SJCRH30 (cell line): Measurements from ENCODE around the gene PSMB4. TPM values are rescaled to one million over a fixed set of nuclear protein-coding genes. Genes with fewer than 3 reads are reported as not detected.
"Not testable (repeated sequence)": the region's sequence is repeated elsewhere in the genome, so short reads cannot be mapped to it uniquely, and the experiment has no call there.

Source experiments
- DNase-seq, 2 experiments: peaks; one replicate each; pipeline ENCODE4 v3.0.0-alpha.2; 2015 to 2020
- H3K27ac ChIP-seq: fragments of 250-450 bp; sonication (Bioruptor Pico); 2 replicates; pipeline ENCODE4 v1.5.1; 2020; ENCODE audit warnings: mild to moderate bottlenecking, moderate library complexity
- H3K27me3 ChIP-seq: fragments of 250-450 bp; sonication (Bioruptor Pico); 2 replicates; pipeline ENCODE4 v1.5.1; 2020; ENCODE audit warnings: mild to moderate bottlenecking, moderate library complexity
- H3K36me3 ChIP-seq: fragments of 250-450 bp; sonication (Bioruptor Pico); 2 replicates; pipeline ENCODE4 v1.5.1; 2020; ENCODE audit warnings: mild to moderate bottlenecking, moderate library complexity
- H3K4me1 ChIP-seq: fragments of 250-450 bp; sonication (Bioruptor Pico); 2 replicates; pipeline ENCODE4 v1.5.1; 2020; ENCODE audit warnings: mild to moderate bottlenecking, moderate library complexity
- H3K4me3 ChIP-seq: fragments of 250-450 bp; sonication (Bioruptor Pico); 2 replicates; pipeline ENCODE4 v1.5.1; 2020; ENCODE audit warnings: mild to moderate bottlenecking, moderate library complexity
- H3K9me3 ChIP-seq: fragments of 250-450 bp; sonication (Bioruptor Pico); replicated peaks from 2 replicates; pipeline ENCODE4 v1.5.1; 2020; ENCODE audit warnings: mild to moderate bottlenecking, moderate library complexity
- total RNA-seq: library from RNA; depleted of rRNA; stranded (reverse); fragments of >200 nt; shearing (Covaris generic); gene quantifications from 2 replicates; pipeline ENCODE4 v1.2.3, GENCODE V29; 2014

PSMB4 gene
- total RNA-seq, 1 experiment from 2014 or later = 363 TPM

DNA sequence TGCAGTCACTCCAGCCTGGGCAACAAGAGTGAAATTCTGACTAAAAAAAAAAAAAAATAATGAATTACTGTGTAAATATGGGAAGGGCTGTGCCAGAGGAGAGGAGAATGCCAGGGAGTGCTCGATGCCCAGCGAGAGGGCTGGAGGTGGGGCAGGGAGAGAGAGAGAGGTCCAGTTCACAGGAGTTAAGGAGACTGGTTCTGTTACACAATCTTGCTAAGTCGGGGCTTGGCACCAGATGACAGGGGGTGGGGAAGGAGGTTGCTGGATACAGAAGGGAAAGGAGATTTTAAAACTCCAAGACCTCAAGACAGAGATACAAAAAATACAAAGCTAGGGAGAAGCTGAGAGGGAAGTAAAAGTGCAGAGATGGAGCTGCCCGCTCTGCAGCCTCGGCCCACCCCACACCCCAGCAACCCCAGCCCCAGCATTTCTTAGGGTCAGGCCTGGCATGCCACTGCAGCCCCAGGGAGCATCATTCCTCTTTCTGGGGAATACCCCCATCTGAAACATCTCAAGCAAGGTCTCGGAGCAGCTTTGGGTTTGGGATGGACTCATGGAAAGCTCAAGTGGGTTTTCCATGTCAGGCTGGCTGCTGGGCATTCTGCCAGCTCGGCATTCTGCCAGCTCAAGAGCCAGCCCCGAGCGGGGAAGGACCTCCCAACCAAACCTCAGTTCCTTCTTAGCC, 27.9 kb upstream of the PSMB4 start:
- peak overlapping the region; percentile 55 for H3K4me3 ChIP-seq
- no peak overlapping the region for H3K27ac ChIP-seq
- peaks cover 19% of the 10 kb centered on the region for H3K4me1 ChIP-seq
- H3K36me3 ChIP-seq = no peaks in the 10 kb centered on the region
- H3K9me3 ChIP-seq = no peaks in the 10 kb centered on the region
- peak; percentile 42 to 83 for DNase-seq
- no peaks in the 10 kb centered on the region for H3K27me3 ChIP-seq

DNA sequence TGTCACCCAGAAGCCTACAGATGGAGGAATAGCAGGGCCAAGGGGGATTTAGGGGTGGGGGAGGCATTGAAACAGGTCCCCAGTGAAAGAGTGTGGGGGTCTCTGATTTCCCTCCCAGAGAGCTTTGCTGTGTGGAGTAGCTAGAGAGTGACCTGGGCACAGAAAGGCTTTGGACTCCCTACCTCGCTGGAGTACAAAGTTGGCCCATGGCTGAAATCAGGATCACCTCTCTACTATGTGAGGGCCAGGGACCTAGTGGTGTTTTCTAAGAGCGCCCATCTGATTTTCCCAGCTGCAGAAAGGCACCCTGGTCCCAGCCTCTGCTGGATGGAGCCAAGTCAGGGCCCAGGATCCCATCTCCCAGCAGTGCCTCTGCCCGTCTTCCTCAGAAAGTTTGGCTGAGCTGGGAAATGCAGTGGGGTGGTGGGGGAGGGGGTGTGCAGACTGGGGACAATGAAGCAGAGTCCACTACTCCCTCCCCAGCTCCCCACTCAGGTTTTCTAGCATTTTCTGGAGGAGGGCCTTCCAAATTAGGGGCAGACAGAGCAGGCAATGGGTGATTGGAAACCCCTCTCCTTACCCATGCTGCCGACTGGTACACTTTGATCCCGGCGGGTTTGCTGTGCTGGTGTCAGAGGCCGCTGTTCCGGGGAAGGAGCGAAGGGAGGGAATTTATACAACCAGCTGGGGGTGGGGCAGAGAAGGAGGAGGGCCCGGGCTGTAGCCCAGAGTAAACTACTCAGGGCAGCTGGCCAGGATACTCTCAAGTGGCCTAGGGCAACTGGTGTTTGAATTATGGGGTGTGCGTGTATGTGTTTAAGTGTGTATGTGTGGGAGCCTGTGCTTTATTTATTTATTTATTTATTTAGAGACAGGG, 27.1 kb upstream of the PSMB4 start, which contains the start of gene SELENBP1:
TSS of gene SELENBP1 (minus strand) at position 648 of the 877 bp plus-strand sequence. CDS start at position 584, 64 bp downstream.
- Histone ChIP-seq H3K36me3 (no peaks in the 10 kb centered on the region), H3K4me1 (peaks cover 19% of the 10 kb centered on the region), H3K27me3 (no peaks in the 10 kb centered on the region), H3K27ac (peak within 1 kb of the TSS; percentile 11; the same call in 1 of the 2 replicates), H3K9me3 (no peaks in the 10 kb centered on the region), H3K4me3 (peak within 1 kb of the TSS; percentile 55)
- peak; percentile 81 to 88 for DNase-seq

DNA sequence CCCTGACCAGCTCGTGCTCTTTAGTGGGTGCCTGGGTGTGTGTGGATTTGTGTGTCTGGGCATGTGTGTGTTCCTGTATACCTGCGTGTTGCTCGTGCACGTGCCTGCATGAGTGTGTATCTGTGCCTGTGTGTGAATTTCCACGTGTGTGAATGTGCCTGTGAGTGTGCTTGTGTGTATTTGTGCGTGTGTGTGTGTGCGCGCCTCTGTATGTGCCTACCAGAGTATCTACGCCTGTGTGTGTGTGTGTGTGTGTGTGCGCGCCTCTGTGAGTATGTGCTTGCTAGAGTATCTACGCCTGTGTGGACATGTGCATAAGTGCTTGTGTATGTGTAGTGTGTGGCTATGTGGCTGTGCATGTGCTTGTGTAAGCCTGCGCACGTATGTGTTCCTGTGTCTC, 26.2 kb upstream of the PSMB4 start:
- Histone ChIP-seq H3K27me3 (no peaks in the 10 kb centered on the region), H3K9me3 (no peaks in the 10 kb centered on the region), H3K4me1 (peaks cover 19% of the 10 kb centered on the region), H3K4me3 (no peak overlapping the region), H3K36me3 (no peaks in the 10 kb centered on the region), H3K27ac (no peak overlapping the region)
- no peak for DNase-seq

DNA sequence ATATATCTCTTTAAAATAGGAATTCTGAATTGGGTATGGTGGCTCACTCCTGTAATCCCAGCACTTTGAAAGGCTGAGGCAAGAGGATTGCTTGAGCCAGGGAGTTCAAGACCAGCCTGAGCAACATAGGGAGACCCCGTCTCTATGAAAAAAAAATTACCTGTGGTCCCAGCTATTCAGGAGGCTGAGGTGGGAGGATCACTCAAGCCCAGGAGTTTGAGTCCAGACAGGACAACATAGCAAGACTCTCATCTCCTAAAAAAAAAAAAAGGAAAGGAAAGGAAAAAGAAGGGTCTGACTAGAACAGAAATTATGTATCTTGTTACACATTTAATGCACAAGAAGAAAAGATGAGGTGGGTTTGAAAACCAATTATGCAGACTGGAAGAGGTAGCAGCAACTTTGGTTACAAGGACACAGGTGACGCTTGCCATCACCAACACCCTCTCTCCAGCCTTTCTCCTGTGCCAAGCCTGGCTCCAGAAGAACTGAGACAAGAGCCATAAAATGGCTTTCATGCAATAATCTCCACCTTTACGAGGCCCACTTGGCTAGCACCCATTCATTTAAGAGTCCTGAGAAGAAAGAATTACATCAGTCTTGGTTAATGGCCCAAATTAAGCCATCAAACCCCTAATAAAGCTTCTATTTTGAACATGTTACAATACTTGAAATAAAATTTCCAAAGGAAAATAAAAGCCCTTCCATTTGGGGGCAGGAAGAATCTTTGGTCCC, 22.1 kb upstream of the PSMB4 start:
- H3K27ac ChIP-seq = no peak overlapping the region
- H3K9me3 ChIP-seq = no peaks in the 10 kb centered on the region
- DNase-seq = no peak

DNA sequence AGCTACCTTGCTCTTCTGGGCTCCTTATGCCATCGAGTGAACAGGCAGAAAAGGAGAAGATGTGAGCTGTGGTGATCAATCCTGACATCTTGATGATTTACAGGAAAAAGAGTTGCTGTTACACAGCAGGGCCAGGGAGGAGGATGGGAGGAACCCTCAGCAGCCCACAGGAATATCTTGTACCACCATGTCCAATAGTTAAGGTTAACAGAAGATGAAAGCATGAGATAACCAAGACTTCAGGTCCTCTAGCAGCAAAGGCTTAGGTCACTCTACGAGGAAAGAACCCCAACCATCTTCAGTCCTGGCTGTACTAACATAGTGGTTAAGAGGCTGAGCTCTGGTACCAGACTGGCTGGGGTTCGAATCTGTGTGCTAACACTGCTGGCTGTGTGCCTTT, 14.8 kb upstream of the PSMB4 start:
- Histone ChIP-seq H3K27ac (no peak overlapping the region), H3K4me3 (no peak overlapping the region), H3K27me3 (no peaks in the 10 kb centered on the region), H3K36me3 (no peaks in the 10 kb centered on the region), H3K4me1 (no peaks in the 10 kb centered on the region), H3K9me3 (no peaks in the 10 kb centered on the region)
- DNase-seq = no peak

More for the DNA sequence above, 22.1 kb upstream of the PSMB4 start:
- Histone ChIP-seq H3K27me3 (no peaks in the 10 kb centered on the region), H3K36me3 (no peaks in the 10 kb centered on the region), H3K4me3 (no peak overlapping the region), H3K4me1 (peaks cover 4% of the 10 kb centered on the region)

DNA sequence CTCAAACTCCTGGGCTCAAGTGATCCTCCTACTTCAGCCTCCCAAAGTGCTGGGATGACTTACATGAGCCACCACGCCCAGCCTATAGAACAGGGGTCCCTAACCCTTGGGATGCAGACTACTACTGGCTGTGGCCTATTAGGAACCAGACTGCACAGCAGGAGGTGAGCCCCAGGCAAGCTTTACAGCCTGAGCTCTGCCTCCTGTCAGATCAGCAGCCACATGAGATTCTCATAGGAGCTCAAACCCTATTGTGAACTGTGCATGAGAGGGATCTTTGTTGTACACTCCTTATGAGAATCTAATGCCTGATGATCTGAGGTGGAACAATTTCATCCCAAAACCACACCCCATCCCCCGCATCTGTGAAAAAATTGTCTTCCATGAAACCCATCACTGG, 13.4 kb upstream of the PSMB4 start:
- DNase-seq = no peak
- no peaks in the 10 kb centered on the region for H3K27me3 ChIP-seq
- no peaks in the 10 kb centered on the region for H3K36me3 ChIP-seq
- H3K27ac ChIP-seq = no peak overlapping the region
- H3K4me3 ChIP-seq = no peak overlapping the region
- H3K4me1 ChIP-seq = no peaks in the 10 kb centered on the region
- H3K9me3 ChIP-seq = no peaks in the 10 kb centered on the region

DNA sequence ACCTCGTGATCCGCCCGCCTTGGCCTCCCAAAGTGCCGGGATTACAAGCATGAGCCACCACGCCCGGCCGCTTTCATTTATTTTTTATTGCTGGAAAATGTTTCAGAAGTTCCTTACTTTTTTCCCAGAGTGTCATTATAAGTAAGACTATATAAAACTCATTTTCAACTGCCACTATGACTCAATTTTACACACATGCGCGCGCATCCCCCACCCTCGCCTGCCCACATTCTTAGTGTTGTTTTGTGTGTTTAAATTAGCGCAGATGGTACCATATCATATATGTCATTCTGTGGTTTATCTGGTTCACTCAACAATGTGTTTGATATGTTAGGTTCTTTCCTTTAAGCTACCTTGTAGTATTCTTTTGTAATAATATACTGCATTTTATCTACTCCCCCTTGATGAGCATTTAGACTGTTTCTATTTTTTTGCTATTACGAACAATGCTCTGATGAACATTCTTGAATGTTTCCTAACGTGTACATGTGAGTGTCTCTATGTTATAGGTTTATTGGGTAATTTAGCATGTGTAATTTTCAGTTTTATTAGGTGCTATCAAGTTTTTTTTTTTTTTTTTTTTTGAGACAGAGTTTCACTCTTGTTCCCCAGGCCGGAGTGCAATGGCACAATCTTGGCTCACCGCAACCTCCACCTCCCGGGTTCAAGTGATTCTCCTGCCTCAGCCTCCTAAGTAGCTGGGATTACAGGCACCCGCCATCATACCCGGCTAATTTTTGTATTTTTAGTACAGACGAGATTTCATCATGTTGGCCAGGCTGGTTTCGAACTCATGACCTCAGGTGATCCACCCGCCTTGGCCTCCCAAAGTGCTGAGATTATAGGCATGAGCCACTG, 8.9 kb upstream of the PSMB4 start:
- DNase-seq, H3K4me3 ChIP-seq, H3K27ac ChIP-seq, H3K27me3 ChIP-seq, H3K9me3 ChIP-seq, H3K36me3 ChIP-seq, H3K4me1 ChIP-seq: not testable (repeated sequence)

DNA sequence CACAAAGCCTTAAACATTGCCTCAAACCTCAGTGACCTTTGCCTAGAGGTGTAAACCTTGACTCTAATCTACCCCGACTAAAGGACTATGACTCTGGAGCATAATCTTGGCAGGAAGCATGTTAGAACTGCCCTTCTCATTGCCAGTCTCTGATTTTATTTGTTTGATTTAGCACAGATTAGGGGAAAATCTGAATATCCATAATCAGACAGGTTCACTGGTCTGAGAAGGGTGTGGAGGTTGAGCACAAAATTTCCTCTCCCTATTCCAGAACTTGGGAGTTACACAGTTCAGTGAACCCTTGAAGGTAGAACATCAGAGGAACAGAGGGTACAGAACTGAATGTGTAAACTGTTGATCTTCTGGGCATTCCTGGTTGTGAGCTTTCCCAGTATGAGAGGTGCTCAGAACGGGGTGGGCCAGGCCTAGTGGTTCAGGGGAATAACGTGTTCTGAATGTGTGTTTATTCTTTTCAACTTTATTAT, 8.3 kb upstream of the PSMB4 start:
- no peak for DNase-seq
- H3K36me3 ChIP-seq = no peaks in the 10 kb centered on the region
- no peaks in the 10 kb centered on the region for H3K9me3 ChIP-seq
- no peaks in the 10 kb centered on the region for H3K4me1 ChIP-seq
- no peak overlapping the region for H3K27ac ChIP-seq
- no peak overlapping the region for H3K4me3 ChIP-seq
- H3K27me3 ChIP-seq = no peaks in the 10 kb centered on the region

DNA sequence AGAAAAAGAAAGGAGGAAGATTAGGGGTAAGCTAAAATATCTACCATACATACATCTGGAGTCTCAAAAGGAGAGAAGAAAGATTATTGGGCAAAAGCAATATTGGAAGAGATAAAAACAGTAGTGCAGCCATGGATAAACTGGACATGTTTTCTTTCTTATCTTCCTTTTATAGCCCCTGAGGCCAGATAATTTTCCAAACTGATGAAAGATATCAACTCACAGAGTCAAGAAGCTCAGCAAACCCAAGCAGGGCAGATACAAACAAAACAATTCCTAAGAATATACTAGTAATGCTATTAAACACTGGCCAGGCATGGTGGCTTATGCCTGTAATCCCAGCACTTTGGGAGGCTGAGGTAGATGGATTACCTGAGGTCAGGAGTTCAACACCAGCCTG, 5.8 kb upstream of the PSMB4 start:
- H3K27ac ChIP-seq = no peak overlapping the region
- H3K4me3 ChIP-seq = no peak overlapping the region
- no peaks in the 10 kb centered on the region for H3K9me3 ChIP-seq
- H3K36me3 ChIP-seq = no peaks in the 10 kb centered on the region
- H3K4me1 ChIP-seq = no peaks in the 10 kb centered on the region
- DNase-seq = no peak
- H3K27me3 ChIP-seq = no peaks in the 10 kb centered on the region

DNA sequence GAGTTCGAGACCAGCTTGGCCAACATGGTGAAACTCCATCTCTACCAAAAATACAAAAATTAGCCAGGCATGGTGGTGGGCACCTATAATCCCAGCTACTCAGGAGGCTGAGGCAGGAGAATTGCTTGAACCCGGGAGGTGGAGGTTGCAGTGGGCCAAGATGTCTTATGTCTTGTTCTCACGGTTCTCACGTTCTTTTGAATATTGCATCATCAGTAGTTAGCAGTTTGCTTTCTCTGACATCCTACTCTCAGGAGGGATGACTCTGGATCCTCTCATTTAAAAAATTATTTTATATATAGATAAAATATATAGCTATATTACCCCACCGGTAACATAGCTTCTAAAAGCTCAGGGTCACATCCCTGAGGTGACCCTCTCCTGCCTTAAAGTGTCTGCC, 3.1 kb upstream of the PSMB4 start:
- not testable (repeated sequence) for H3K4me3 ChIP-seq, DNase-seq, H3K9me3 ChIP-seq, H3K36me3 ChIP-seq, H3K27me3 ChIP-seq, H3K27ac ChIP-seq, H3K4me1 ChIP-seq

DNA sequence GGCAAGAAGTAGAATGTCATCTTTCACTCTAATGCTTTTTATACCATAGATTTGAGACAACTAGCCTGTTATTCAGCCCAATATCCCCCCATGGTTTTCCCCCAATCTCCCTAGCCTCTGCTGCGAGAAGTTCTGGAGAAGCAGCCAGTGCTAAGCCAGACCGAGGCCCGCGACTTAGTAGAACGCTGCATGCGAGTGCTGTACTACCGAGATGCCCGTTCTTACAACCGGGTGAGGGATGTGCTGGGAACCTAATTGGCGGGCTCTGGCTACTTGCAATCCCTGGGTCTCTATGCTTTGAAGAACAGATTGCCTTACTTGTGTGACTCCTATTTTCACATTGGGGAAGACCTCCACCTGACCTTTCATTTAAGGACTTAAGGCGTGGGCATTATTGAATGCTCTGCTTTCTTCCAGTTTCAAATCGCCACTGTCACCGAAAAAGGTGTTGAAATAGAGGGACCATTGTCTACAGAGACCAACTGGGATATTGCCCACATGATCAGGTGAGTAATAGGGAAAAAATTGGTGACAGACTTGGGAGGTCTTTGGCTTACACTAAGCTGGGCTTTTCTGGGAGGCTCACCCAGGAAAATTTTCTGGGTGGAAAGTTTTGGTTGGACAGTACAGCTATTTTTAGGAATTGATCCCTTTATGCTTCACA, 1.9 kb downstream of the PSMB4 start:
- H3K27ac ChIP-seq = no peak overlapping the region
- H3K27me3 ChIP-seq = no peaks in the 10 kb centered on the region
- peaks cover 3% of the 10 kb centered on the region for H3K4me1 ChIP-seq
- H3K36me3 ChIP-seq = peaks cover 41% of the 10 kb centered on the region
- no peak for DNase-seq
- H3K4me3 ChIP-seq = no peak overlapping the region
- H3K9me3 ChIP-seq = no peaks in the 10 kb centered on the region

DNA sequence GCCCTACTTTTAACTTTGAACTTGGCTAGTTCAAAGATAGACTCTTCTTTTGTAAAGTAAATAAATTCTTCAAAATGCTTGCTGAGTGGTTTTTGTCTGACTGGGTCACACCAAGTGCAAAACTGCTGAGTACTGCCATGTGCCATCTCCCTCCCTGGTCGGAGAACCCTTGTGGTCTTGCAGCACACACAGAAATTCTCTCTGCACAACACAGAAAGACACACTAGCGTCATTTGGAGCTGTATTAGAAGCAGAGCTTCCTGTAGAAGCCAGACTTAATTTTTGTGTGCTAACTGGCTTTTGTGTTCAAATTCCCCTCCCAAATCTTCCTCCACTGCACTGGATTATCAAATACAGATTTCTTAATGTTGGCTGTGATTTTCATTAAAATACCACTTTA, 2.5 kb downstream of the PSMB4 start:
- Histone ChIP-seq H3K9me3 (no peaks in the 10 kb centered on the region), H3K27ac (no peak overlapping the region), H3K36me3 (peaks cover 47% of the 10 kb centered on the region), H3K4me3 (no peak overlapping the region), H3K27me3 (no peaks in the 10 kb centered on the region), H3K4me1 (peaks cover 3% of the 10 kb centered on the region)
- no peak for DNase-seq

DNA sequence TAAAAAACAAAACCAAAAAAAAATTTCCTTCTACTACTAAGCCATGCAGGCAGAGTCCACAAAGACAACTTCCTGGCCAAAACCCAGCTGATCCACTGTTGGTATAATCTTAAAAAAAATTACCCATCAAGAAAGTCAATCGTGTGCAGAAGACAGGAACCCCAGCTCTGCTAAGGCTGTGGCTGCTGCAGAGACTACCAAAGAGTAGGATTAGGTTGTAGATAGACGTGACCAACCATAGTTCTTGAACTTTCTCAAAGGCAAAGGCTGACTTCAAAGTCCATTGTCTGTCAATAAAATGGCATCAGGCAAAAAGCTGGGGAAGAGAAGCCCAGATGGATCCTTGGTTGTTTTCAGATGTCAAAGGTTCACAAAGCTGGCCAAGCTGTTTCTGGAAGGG, 3.4 kb downstream of the PSMB4 start:
- Histone ChIP-seq H3K4me1 (peaks cover 3% of the 10 kb centered on the region), H3K27ac (no peak overlapping the region), H3K27me3 (no peaks in the 10 kb centered on the region), H3K4me3 (no peak overlapping the region), H3K9me3 (no peaks in the 10 kb centered on the region), H3K36me3 (peaks cover 55% of the 10 kb centered on the region)
- DNase-seq = no peak

DNA sequence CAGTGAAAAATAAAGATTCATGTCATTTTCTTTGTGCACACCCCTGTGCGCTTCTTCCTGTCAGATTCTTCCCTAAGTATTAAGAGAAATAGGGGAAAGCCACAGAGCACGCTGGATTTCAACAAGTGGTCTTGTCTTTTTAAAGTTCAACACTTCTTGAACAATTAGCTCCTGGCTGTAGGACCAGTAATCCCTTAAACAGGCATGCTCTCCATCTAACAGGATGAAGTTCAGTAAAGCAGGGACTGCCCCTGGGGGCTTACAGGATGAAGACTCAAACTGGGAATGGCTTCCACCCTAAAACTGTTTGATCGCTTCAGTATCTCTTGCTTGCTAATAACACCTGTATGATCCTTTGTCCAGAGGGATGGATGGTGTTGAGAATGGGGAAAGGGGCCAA, 4.2 kb downstream of the PSMB4 start:
- no peak for DNase-seq
- Histone ChIP-seq H3K4me3 (no peak overlapping the region), H3K9me3 (no peaks in the 10 kb centered on the region), H3K4me1 (peaks cover 3% of the 10 kb centered on the region), H3K36me3 (peaks cover 57% of the 10 kb centered on the region), H3K27me3 (no peaks in the 10 kb centered on the region), H3K27ac (no peak overlapping the region)
